ENCODE data around the gene RNF208.

RNF208 gene

DNA sequence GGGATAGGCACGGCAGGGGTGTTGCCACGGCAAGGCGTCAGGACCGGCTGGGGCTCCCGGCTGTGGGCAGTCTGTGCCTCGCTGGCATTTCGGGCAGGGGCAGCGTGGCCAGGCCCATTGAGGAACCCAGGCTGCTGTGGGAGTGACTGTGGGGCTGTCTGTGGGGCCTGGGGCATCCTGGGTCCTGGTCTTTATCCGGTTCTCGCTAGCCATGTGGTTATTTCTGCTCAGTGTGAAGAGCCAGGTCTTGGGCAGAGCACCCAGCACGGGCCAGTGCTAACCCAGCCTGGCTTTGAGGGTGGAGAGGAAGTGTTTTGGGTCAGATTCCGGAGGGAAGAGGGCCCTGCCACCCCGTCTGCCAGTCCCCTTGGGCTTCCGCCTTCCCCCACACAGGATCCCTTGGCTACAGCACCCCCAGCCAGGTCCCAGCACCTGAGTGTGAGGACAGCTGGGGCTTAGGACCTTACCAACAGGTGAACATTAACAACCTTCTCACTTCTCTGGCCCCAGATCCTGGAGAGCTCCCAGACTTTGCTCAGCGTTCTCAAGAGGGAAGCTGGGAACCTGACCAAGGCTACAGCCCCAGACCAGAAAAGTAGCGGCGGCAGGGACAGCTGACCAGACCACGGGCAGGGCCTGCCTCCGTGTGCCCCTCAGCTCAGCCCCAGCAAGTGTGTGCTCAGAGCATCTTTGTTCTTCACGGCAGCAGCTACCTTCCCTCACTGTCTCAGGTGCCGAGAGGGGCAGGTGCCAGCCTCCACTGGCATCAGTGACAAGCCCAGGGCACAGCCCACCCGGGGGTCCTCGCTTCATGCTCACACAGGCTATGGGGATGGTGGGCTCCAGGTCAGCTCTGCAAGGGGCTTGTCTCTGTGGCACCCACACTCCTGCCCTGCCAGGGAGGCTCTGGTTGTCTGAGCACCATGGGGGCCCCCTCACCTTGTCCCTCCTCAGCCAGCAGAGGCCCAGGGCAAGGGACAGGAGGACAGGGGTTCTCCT, 32.4 kb downstream of the RNF208 start:
- DNase-seq, result no peak

DNA sequence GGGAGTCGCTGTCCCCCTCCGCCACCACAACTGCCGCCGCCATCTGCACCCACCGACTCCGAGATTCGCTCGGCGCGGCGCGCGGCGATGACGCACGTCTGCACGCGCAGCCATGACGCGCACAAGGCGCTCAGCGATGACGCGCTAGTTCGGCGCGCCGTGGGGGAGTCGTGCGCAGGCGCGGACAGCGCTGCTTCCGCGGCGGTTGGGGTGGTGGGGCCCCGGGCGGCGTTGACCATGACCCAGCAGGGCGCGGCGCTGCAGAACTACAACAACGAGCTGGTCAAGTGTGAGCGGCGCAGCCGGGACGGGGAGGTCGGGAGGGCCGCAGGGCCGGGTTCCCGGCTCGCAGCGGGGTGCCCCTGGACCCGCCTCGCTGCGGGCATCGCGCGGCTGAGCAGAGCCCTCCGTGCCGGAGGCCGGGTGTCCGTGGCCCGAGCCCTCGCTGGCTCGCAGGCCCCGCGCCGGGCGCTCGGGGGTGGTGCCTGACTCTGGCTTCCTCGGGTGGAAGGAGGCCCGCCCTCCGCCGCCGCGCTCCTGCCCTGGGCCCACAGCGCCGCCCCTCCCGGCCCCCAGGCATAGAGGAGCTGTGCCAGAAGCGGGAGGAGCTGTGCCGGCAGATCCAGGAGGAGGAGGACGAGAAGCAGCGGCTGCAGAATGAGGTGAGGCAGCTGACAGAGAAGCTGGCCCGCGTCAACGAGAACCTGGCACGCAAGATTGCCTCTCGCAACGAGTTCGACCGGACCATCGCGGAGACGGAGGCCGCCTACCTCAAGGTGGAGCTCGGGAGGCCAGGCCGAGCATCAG, 33.3 kb downstream of the RNF208 start, which contains the start of the genes ANAPC2 and SSNA1:
Gene ANAPC2, minus strand, starts transcription at position 71 of the 807 bp plus-strand sequence. Its CDS starts 28 bp downstream, at position 43.
Gene SSNA1, plus strand, starts transcription at position 187 of the 807 bp plus-strand sequence. Its CDS starts 51 bp downstream, at position 238.
- DNase-seq, result peak; percentile 92

DNA sequence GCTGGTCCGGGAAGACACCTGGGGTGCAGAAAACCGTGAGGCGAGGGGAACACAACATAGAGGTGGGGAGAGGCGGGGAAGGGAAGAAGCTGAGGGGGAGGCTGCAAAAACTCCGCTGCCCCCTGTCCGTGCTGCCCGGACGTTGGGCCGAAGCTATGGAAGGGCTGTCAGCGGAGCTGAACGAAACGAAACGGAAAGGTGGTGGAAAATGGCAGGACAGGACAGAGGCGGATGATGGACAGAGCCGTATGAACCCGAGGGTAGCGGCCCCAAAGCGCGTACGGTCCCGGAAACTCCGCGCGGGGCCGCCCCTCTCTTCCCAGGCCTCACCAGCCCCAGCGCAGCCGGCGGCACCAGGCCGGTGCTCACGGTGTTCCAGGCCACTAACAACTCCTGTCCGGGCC, 34.0 kb downstream of the RNF208 start:
- no peak for DNase-seq

DNA sequence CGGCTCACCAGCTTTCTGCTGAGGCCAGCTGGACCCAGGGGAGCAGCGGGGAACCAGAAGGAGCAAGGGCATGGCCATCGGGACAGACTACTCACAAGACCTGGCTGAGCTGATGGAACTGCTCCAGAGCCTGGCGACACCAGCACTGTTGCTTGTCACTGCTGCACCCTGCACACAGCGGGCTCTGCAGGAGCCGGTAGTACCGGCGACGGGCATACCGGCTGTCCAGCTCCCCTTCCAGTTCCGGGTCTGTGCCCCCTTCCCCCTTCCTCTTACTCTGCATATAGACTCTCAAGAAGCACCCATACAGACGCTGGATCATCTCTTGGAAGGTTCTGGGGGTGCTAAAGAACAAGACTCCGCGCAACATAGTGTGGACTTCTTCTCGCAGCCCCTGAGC, 34.7 kb downstream of the RNF208 start:
- no peak for DNase-seq

DNA sequence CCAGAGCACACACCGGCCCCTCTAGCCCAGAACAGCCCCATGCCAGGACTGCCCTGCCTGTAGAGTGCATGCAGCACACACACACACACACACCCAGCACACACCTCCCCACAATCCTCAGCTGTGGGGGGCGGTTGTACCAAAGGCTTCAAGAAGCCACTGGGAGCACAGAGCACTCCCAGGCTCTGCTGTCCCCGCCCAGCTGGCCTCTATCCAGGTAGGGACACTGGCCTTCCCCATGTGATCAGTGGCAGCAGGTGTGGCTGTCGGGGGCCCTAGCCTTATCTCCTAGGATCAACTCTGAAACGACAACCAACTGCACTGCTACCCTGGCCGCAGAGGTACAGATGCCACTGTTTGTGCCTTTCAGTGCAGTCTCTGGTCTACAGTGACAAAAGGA, 35.7 kb downstream of the RNF208 start:
- DNase-seq, result no peak

DNA sequence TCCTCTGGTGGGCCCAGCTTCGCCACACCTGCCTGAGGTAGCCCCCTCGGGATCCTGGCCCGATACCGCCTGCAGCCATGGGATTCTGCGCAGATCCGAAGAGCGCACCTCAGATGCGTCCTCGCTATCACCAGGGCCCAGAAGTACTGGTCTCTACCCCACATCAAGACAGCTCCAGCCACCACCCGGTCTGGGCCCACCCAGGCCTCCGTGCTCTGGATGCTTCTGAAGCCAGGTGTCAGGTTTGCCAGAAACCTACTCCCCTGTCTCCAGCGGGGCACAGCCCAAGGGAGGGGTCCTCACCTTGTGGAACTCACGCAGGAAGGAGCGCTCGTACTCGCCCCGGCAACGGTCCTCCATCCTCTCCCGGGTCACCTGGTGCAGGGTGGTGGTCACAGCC, 36.1 kb downstream of the RNF208 start:
- no peak for DNase-seq

DNA sequence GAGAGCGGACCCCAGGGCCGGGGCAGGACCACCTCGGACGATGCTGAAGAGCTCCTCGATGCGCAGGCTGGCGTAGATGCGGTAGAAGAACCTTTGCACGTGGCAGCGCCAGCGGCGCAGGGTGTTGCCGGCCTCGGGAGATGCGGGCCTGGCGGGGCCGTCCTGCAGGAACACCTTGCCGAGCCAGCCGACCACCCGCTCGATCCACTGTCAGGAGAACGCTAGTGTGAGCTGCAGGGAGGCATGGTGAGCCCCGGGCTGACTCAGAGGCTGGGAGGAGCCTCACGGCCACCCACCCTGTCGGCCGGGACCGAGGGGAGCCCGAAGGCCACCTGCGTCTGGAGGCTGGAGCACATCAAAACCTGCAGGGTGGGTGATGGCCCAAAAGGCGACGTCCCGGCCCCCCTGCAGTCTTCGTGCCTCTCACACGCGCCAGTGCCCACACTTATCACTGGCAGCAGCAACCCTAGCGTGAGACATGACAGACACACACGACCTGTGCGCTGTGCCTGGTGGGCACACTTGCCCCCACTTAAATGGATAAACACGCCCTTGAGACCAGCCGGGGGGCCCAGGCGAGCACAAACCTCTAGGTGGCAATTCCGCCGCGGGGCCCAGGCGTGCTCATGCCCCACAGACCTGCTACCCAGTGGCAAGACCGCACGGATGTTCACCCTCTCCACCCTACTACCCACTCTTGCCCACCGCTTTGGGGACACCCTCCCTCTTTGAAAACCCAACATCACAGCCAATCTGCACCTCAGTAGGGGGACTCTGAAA, 37.0 kb downstream of the RNF208 start:
- no peak for DNase-seq

DNA sequence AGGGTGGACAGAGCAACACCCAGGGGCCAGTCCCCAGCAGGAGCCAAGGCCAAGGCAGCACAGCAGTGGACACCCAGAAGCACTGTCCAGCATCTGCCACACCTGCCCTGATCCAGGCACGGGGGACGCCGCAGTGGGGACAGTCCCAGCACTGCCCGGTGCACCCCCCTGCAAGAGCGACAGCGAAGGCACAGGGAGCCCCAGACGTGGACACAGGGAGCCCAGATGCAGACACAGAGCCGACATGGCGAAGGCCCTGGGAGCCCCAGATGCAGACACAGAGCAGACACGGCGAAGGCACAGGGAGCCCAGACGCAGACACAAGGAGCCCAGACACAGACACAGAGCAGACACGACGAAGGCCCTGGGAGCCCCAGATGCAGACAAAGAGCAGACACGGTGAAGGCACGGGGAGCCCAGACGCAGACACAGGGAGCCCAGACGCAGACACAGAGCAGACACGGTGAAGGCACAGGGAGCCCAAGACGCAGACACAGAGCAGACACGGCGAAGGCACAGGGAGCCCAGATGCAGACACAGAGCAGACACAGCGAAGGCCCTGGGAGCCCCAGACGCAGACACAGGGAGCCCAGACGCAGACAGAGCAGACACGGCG, 38.0 kb downstream of the RNF208 start:
- no peak for DNase-seq

DNA sequence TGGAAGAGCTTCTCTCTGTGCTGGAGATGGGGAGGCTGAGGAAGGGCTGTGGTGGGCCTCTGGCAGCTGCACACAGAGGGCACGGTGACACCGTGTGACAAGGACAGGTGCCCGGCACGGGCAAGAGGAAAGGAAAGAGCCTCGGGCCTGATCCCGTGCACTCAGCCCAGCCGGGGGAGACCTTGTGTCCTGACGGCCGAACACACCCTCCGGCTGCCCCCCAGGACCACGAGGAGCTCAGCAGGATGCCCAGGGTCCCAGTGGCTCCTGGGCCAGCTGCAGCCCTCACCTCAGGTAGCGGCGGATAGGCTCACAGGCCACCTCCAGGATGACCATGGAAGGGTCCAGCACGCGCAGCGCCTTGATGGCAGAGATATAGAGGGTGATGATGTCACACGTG, 39.2 kb downstream of the RNF208 start:
- DNase-seq, result no peak

DNA sequence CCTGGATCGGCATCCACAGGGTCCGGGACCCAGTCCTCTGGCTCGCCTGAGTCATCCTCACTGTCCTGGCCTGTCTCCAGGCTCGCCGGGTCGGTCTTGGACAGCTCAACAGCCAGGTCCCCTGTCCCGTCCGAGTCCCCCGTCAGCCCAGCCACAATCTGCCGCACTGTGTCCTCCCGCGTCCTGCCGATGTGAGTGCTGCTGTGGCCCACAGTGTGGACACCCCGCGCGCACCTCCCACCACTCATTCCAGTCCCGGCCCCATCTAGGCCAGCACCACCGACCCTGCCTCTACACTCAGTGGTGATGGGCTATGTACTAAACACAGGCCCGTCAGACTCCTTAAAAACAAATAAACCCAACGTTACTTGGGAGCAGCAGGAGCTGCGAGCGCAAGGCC, 40.4 kb downstream of the RNF208 start:
- no peak for DNase-seq

DNA sequence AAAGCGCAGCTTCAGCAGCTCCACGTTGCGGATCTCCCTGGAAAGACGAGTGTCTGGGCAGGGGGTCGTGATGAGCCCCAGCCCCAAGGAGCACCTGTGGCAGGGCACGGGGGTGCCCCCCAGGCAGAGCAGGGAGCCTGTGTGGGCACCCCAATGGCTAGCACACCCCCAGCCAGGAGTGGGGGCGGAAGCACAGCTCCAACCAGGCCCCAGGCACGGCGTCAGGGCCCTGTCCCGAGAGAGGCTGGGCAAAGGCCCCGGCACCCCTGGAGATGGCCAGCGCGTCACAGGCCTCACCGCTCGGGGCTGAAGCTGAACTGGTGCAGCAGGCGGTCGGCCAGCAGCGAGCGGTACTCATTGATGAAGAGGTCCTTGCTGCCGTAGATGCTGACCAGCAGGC, 41.5 kb downstream of the RNF208 start:
- no peak for DNase-seq

DNA sequence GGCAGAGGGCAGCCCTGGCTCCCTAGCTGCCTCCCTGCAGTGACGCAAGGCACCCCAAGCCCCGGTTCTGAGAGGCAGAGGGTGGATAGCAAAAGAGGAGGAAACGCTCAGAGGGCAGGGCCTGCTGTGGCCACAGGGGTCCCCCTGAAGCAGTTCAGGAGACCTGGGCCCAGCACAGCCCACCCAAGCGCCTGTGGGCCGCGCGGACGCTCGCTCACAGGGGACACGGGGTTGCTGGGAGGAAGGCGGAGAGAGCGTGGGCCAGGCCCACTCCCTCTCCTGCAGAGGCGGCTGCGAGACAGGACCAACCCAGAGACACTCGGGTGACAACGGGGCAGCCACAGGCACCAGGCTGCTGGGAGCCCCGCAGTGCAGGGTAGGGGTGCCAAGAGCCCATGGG, 42.3 kb downstream of the RNF208 start:
- no peak for DNase-seq

DNA sequence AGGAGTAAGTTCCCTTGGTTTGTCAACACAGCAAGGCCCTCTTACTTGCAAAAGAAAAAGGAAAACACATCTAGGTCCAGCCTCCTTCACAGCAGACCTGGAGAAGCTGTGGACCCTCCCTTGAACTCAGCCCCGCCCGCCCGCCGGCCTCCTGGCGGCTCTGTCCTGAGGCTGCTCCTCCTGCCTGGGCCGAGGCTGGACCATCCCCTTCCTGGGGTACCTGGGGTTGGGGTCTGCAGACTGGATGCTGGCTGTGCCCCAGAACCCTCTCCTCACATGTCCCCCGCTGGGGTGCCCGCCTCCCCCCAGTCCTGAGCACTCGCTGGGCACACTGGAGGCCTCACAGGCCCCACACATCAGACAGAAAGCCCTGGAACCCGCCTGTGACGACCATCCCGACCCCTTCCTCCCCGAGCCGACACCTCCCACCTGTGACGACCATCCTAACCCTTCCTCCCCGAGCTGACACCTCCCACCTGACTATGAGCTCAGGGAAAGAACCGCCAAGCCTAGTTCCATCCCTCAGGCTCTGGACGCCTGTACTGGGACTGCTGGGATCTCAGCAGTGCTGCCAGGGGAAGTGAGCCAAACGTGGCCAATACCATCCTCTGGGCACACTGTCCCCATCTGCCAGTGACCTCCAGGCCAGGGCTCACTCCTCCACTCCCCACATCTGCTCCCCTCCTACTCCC, 43.0 kb downstream of the RNF208 start:
- DNase-seq, result no peak

DNA sequence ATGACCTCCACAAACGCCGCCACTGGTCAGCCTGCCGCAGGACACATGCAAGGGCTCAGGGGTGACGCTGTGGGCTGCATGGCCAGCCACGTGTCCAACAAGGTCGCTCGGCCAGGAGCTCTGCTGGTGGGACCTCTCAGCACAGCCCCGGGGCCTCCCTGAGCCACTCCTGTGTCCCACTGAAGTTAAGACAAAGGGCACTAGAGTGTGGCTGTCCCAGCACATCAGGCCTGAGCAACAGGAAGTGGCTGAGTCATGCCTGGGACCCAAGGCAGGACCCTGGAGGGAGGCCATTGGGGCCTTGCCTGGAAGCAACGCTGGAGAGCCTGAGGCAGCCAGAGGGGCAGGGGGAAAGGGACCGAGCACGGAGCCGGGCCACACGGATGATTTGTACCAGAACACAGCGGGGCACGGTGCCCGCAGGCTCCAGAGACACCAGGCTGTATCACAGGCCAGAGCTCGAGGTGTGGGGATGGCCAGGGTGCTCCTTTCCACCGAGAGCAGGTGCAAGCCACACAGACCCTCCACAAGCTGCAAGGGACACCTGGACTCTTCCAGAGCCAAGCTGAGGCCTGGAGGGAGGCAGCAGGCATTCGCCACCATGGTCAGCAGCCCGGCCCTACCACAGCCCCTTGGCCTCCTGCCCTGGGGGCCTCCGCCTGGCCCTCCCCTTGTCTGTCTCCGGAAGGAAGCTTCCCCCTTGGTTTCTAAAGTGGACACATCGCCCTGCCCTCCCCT, 43.7 kb downstream of the RNF208 start:
- DNase-seq, result no peak

DNA sequence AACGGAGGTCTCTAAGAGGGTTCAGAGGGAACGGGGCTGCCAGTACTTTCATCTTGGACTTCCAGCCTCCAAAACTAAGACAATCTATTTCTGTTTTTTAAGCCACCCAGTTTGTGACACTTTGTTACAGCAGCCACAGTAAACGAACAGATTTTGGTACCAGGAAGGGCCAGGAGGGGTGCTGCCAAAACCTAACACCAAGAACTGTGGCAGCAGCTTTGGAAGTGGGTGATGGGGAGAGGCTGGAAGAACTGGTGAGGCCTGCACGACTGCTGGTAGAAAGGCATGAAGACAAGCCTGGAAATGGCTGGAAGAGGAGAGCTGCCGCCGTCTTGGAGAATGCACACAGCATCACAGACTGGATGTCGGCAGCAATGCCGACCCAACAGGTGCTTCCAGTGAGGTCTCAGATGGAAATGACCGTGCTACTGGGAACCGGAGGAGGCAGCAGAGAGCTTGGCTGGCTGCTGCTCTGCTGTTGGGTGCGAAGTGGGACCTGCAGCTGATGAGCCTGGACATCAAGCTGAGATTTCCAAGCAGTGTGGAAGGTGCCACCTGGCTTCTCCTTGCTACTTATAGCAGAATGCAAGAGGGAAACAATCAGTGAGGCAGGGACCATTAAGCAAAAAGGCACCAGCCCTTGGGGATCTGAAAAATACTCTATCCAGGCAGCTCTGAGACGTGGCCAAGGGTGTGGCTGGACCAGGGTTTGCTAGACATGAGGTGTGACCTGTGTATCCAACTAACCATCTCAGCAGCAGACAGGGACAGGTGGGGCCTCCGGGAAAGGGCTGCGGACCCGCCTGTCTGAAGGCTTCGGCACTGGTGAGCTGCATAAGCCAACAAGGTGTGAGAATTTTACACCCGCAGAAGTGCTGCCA, 45.5 kb downstream of the RNF208 start:
- peak; percentile 22 for DNase-seq

DNA sequence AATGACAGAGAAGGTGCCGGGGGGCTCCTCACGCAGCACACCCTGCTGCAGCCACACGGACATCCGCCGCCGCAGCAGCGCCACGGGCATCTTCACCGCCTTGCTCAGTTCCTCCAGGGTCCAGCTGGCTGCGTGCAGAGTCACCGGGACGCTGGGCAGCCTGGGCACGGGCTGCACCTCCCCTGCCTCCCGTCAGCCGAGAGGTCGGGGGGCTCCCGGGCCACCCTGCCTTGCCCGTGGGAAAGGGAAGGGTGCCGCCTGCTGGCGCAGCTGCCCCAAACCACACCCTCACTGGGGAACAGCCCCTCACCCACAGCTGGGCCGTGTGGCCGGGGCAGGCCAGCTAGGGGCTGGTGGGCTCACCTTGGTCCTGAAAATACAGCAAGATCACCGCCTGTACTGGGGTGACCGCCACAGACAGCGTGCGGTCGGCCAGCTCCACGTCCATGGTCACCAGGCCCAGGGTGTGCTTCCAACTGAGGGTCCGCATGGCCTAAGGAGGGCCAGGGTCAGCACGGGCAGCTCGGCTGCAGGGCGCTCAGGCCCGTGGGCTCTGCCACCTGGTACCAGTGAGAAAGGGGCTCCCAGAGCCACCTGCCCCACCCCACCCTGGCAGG, 46.6 kb downstream of the RNF208 start:
- no peak for DNase-seq

DNA sequence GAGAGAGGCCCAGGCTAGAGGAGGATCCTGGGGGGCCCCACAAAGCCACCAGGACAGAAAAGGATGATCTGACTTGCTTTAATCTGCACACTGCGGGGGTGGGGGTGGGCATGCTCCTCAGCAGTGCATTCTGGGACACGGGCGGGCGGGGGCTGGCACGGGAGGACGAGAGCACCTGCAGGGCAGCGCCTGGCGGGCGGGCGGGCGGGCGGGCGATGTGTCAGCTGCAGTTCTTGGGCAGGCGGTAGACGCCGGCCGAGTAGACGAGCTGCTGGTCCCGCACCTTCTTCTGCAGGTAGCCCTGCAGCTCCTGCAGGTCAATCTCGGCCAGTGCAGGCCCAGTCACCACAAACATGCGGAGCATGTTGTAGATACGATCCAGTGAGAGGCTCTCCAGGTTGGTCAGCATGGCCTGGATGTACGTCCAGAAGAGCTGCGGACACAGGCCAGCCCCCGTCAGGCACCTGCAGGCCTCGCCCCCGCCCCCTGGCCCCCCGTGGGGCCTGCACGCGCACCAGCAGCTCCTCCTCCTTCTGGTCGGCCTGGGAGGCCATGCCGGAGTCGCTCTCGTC, 47.2 kb downstream of the RNF208 start:
- no peak for DNase-seq

DNA sequence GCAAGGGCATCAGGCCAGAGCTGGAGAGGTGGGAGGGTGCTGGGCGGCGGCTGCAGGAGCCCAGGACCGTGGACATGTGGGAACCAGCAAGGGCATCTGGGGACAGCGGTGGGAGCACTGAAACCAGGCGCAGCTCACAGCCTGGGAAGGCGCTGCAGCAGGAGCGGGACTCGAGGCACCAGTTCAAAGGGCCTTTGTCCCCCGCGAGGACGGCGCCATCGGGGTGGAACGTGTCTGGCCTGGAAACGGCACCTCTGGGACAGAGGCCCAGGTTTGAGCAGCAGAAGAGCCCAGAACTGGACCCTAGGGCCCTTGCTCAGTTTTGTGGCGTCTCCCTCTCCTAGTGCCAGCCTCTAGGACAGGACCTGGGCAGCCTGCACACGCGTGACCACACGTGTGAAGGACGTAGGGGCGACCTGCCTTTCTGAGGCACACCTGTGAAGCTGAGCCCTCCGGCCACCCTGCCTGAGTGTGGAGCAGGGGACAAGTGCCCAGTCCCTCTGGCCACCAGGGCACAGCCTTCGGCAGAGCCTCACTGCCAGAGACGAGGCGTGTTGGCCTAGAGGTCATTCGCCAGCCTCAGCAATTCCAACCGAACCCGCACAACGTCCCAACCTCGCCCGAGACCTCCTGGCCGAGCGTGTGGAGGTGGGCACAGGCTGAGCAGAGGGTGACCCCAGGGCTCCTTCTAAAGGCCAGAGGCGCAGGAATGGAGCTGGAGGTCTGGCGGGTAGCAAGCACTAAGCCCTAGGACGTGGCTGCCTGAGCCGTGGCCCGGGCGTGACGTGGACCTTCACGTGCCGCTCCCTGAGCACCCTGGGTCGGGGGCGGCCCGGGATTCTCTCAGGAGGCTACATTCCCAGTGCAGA, 48.0 kb downstream of the RNF208 start:
- no peak for DNase-seq

All from fibroblast of skin of right biceps (primary cell).